Endothelial cell of umbilical vein (primary cell): ENCODE results near the gene UGT2B7. TPM values are rescaled to one million over a fixed set of nuclear protein-coding genes. Genes with fewer than 3 reads are reported as not detected.

Experiments used
- BruUV-seq: library from RNA; stranded (reverse); fragments of 400-500 nt; replicated peaks from 2 replicates; lab custom pipeline; 2021; lab: Mats Ljungman, UMichigan
- CTCF ChIA-PET: fragments of 300-600, 350-600 bp; sonication (Branson Sonifier 250); formaldehyde crosslinking; loops from one replicate; lab custom pipeline; 2021; ENCODE audit warnings: antibody characterized with exemption, inconsistent platforms; lab: Charles Lee
- POLR2A ChIA-PET: fragments of 300-600, 350-600 bp; sonication (Branson Sonifier 250); formaldehyde crosslinking; loops from one replicate; lab custom pipeline; 2021; ENCODE audit warnings: antibody characterized with exemption, inconsistent platforms; lab: Charles Lee
- DNase-seq: peaks from one replicate; pipeline ENCODE4 v3.0.0-alpha.2; 2011; ENCODE audit warnings: low read depth, low spot score
- FAIRE-seq: peaks from 2 replicates; lab custom pipeline; 2011; peaks lifted over from hg19 to GRCh38; lab: Jason Lieb, UNC
- H2AFZ ChIP-seq: 2 replicates; pipeline ENCODE4 v1.6.0; 2012; ENCODE audit warnings: low read depth, low read length, control low read depth, inconsistent platforms
- H3K27ac ChIP-seq: 2 replicates; pipeline ENCODE4 v1.5.1; 2011; ENCODE audit warnings: low read depth, mild to moderate bottlenecking, control low read depth, low read length, moderate library complexity; ENCODE audit not compliant: insufficient read depth
- H3K27me3 ChIP-seq, 2 experiments: 2 replicates each; pipeline versions ENCODE4 v1.6.0 to v1.6.1; 2011; ENCODE audit warnings: low read length in 2 of 2, mixed read lengths in 1 of 2; ENCODE audit not compliant: control insufficient read depth in 2 of 2, insufficient read depth in 2 of 2
- H3K36me3 ChIP-seq, 2 experiments: 2 replicates in 1 of 2; 3 replicates in 1 of 2; pipeline ENCODE4 v1.5.1; 2011; ENCODE audit warnings: low read length in 2 of 2, mild to moderate bottlenecking in 1 of 2, moderate library complexity in 1 of 2; ENCODE audit not compliant: control insufficient read depth in 2 of 2, insufficient read depth in 2 of 2; ENCODE audit errors: extremely low read depth in 1 of 2
- H3K4me1 ChIP-seq: 3 replicates; pipeline ENCODE4 v1.5.1; 2011; ENCODE audit warnings: mild to moderate bottlenecking, low read length; ENCODE audit not compliant: control insufficient read depth, insufficient read depth; ENCODE audit errors: extremely low read depth
- H3K4me2 ChIP-seq: 2 replicates; pipeline ENCODE4 v1.6.1; 2011; ENCODE audit warnings: low read length, control low read depth, mixed read lengths; ENCODE audit not compliant: insufficient read depth
- H3K4me3 ChIP-seq, 3 experiments: fragments of 200-600 bp in 1 of 3; sonication (generic), shearing (Covaris generic) in 1 of 3; replicated peaks in 1 of 3; 2 replicates each; pipeline ENCODE4 v1.5.1; 2011 to 2016; ENCODE audit warnings: control low read depth in 3 of 3, low read length in 3 of 3, mild to moderate bottlenecking in 2 of 3, inconsistent platforms in 1 of 3, low read depth in 1 of 3, moderate library complexity in 1 of 3; ENCODE audit not compliant: insufficient read depth in 1 of 3
- H3K79me2 ChIP-seq: 2 replicates; pipeline ENCODE4 v1.6.0; 2012; ENCODE audit warnings: low read length, inconsistent platforms; ENCODE audit not compliant: control insufficient read depth, insufficient read depth
- H3K9ac ChIP-seq: replicated peaks from 2 replicates; pipeline ENCODE3; 2011; ENCODE audit warnings: low read length, control low read depth; ENCODE audit not compliant: insufficient read depth; ENCODE audit errors: extremely low read depth
- H3K9me1 ChIP-seq: replicated peaks from 3 replicates; pipeline ENCODE4 v1.6.0; 2011; ENCODE audit warnings: mild to moderate bottlenecking, low read length; ENCODE audit not compliant: control insufficient read depth, insufficient read depth; ENCODE audit errors: extremely low read depth
- H3K9me3 ChIP-seq: replicated peaks from 2 replicates; pipeline ENCODE4 v1.5.1; 2012; ENCODE audit warnings: low read length, inconsistent platforms; ENCODE audit not compliant: control insufficient read depth, insufficient read depth
- H4K20me1 ChIP-seq: replicated peaks from 2 replicates; pipeline ENCODE3; 2011; ENCODE audit warnings: mild to moderate bottlenecking, low read length; ENCODE audit not compliant: control insufficient read depth, insufficient read depth; ENCODE audit errors: extremely low read depth
- CTCF ChIP-seq, 2 donors: IDR thresholded peaks; 1 replicate in 1 of 2; 2 replicates in 1 of 2; pipeline ENCODE4 v1.5.1; 2011; ENCODE audit warnings: low read length in 2 of 2, mild to moderate bottlenecking in 2 of 2, moderate library complexity in 2 of 2, control low read depth in 1 of 2, inconsistent platforms in 1 of 2, low read depth in 1 of 2; ENCODE audit not compliant: insufficient read depth in 1 of 2; ENCODE audit errors: extremely low read depth in 1 of 2
- EZH2 ChIP-seq: IDR thresholded peaks from 2 replicates; pipeline ENCODE4 v1.6.1; 2012; ENCODE audit warnings: borderline replicate concordance, low read depth, mild to moderate bottlenecking, moderate library complexity, low read length, inconsistent platforms; ENCODE audit not compliant: severe bottlenecking
- FOS ChIP-seq: IDR thresholded peaks from 2 replicates; pipeline ENCODE4 v1.6.1; 2011; ENCODE audit warnings: mild to moderate bottlenecking, low read length, moderate library complexity, borderline replicate concordance; ENCODE audit not compliant: insufficient read depth
- GATA2 ChIP-seq: IDR thresholded peaks from 2 replicates; pipeline ENCODE4 v1.7.0; 2011; ENCODE audit warnings: low read depth, mild to moderate bottlenecking, moderate library complexity, mixed read lengths, low read length; ENCODE audit not compliant: insufficient read length, insufficient read depth
- JUN ChIP-seq: IDR thresholded peaks from 2 replicates; pipeline ENCODE4 v1.6.1; 2011; ENCODE audit warnings: borderline replicate concordance, low read depth; ENCODE audit not compliant: insufficient read length, insufficient read depth
- MAX ChIP-seq: IDR thresholded peaks from 2 replicates; pipeline ENCODE4 v1.6.1; 2011; ENCODE audit not compliant: insufficient read depth, insufficient read length
- MYC ChIP-seq: IDR thresholded peaks from one replicate; pipeline ENCODE4 v1.6.1; 2011; ENCODE audit warnings: mild to moderate bottlenecking, low read depth, low read length
- POLR2A ChIP-seq: IDR thresholded peaks from 2 replicates; pipeline ENCODE4 v1.6.1; 2012; ENCODE audit warnings: low read depth, mild to moderate bottlenecking, control low read depth, low read length
- POLR2AphosphoS5 ChIP-seq: IDR thresholded peaks from 2 replicates; pipeline ENCODE4 v1.6.1; 2012; ENCODE audit warnings: low read depth, mild to moderate bottlenecking, control low read depth, low read length, moderate library complexity; ENCODE audit not compliant: insufficient read depth
- dilution Hi-C: fragments of 300-500 bp; cut with MboI; formaldehyde crosslinking; loops from one replicate; pipeline ENCODE4 v1.15.0; 2019; ENCODE audit warnings: low sequenced_read_pairs; ENCODE audit not compliant: extremely low pct_ligation_motif_present
- intact Hi-C: fragments of 100-400 bp; cut with micrococcal nuclease; formaldehyde crosslinking; loops from one replicate; pipeline ENCODE4 v1.10.0; 2022
- polyA plus RNA-seq, 4 experiments: library from polyadenylated mRNA; depleted of rRNA in 3 of 4; stranded (reverse) in 3 of 4; unstranded in 1 of 4; fragments of >200 nt; gene quantifications; 2 replicates each; pipeline versions ENCODE4 v1.2.1 to v1.2.3, GENCODE V29; 2011 to 2012; ENCODE audit warnings: missing spikeins in 1 of 4
- total RNA-seq: library from RNA; stranded (reverse); gene quantifications from 2 replicates; pipeline ENCODE4 v1.2.3, GENCODE V29; 2021

The UGT2B7 gene
- total and polyA plus RNA-seq, 2 donors (not counting 3 experiments of a cell fraction or from before 2014, with no cell fraction given) = not detected

DNA sequence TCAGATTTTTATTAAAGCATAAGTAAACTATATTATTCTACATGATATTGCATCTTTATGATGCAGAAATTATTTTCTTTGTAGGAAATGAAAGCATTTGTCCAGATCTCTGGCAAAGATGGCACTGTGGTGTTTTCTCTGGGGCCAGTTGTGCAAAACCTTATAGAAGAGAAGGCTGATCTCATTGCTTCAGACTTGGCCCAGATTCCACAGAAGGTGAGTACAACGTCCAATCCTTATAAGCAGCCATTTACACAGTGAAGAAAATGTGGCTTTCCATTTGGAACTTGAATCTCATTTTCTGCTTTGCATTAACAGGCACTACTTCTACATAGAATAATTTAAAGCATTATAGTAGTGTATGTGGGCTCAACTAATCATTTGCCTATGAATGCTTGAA lies 6.9 kb upstream of the UGT2B7 start:
- FAIRE-seq = no peak
- Histone ChIP-seq H3K9me1 (no peaks in the 10 kb centered on the region), H3K4me3 (no peak overlapping the region), H4K20me1 (no peaks in the 10 kb centered on the region), H2AFZ (no peak overlapping the region), H3K36me3 (no peaks in the 10 kb centered on the region), H3K9ac (no peak overlapping the region), H3K4me2 (no peak overlapping the region), H3K4me1 (no peaks in the 10 kb centered on the region), H3K9me3 (no peaks in the 10 kb centered on the region), H3K27ac (no peak overlapping the region), H3K79me2 (no peaks in the 10 kb centered on the region), H3K27me3 (no peaks in the 10 kb centered on the region)
- dilution Hi-C loops (no loop called here), intact Hi-C loops (no loop called here)
- ChIA-PET POLR2A (interaction anchor here (0.7 kb wide), 1 partner anchor 1920 kb away, joined by 3 read pairs; no protein-coding TSS in a partner anchor), CTCF (no interaction called here)
- no peak for DNase-seq
- BruUV-seq = no TSS peak
- TF ChIP-seq POLR2A (no peak), POLR2AphosphoS5 (no peak), CTCF (IDR thresholded peaks at IDR 0.05; ENCODE audit: extremely low read depth in 1 of 2, insufficient read depth in 1 of 2, low read depth in 1 of 2, low read length in 2 of 2) (no peak), EZH2 (no peak), MYC (no peak), GATA2 (no peak)

DNA sequence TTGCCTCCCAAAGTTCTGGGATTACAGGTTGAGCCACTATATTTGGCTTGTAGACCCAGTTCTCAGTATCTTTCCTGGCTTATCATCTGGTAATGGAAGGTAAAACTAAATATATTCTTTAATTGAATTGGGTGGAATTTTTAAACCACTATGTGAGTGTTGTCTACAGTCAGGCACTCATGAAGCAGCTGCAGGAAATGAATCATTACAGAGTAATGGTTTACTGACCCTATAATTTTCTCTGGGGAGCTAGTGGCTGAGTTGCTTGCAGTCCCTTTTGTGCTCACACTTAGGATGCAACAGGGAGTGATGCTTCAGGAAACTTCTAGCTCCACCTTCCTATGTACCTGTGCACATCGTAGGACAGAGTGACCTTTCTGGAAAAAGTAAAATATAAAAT lies 4.1 kb upstream of the UGT2B7 start:
- Histone ChIP-seq H4K20me1 (no peaks in the 10 kb centered on the region), H3K4me2 (no peak overlapping the region), H3K36me3 (no peaks in the 10 kb centered on the region), H3K9ac (no peak overlapping the region), H2AFZ (no peak overlapping the region), H3K4me3 (no peak overlapping the region), H3K9me1 (no peaks in the 10 kb centered on the region), H3K27me3 (no peaks in the 10 kb centered on the region), H3K27ac (no peak overlapping the region), H3K4me1 (peaks cover 13% of the 10 kb centered on the region), H3K79me2 (no peaks in the 10 kb centered on the region), H3K9me3 (no peaks in the 10 kb centered on the region)
- intact Hi-C loops (no loop called here), dilution Hi-C loops (no loop called here)
- CTCF ChIA-PET = interaction anchor here (0.6 to 2.5 kb wide), 7 partner anchors 9 to 78 kb away, joined by 3 to 9 read pairs (median 3); no protein-coding TSS in a partner anchor
- FAIRE-seq = no peak
- peak; percentile 78 for DNase-seq
- no peak for TF ChIP-seq GATA2
- TF ChIP-seq MYC = no peak
- TF ChIP-seq POLR2A = no peak
- peak; percentile 81 for TF ChIP-seq JUN
- no peak for TF ChIP-seq CTCF (IDR thresholded peaks at IDR 0.05; ENCODE audit: extremely low read depth in 1 of 2, insufficient read depth in 1 of 2, low read depth in 1 of 2, low read length in 2 of 2)
- peak; percentile 21 for TF ChIP-seq POLR2AphosphoS5
- TF ChIP-seq EZH2 = no peak
- peak; percentile 82 for TF ChIP-seq FOS
- TF ChIP-seq MAX = no peak
- BruUV-seq = no TSS peak
- POLR2A ChIA-PET = no interaction called here
